ENCODE results near the gene PDLIM1.

The PDLIM1 gene

GRCh38 chr10:95278061-95278988, 12.5 kb downstream of the PDLIM1 start:
- Histone ChIP-seq H3K9me3 (replicated peaks in 1 of 2; ENCODE audit: control insufficient read depth in 2 of 2, insufficient read depth in 1 of 2, low read depth in 1 of 2, low read length in 2 of 2) (no peaks in the 10 kb centered on the region), H3K4me3 (ENCODE audit: low read length in 2 of 2) (no peak overlapping the region), H3K36me3 (replicated peaks in 1 of 2; ENCODE audit: control insufficient read depth in 2 of 2, insufficient read depth in 2 of 2, low read length in 2 of 2) (no peaks in the 10 kb centered on the region), H3K27ac (replicated peaks; ENCODE audit: low read length) (no peak overlapping the region), H2BK12ac (ENCODE audit: low read length) (no peak overlapping the region), H4K91ac (ENCODE audit: low read depth, low read length, poor library complexity) (no peak overlapping the region), H2BK120ac (ENCODE audit: low read depth, low read length) (no peak overlapping the region), H3K14ac (ENCODE audit: low read length) (no peak overlapping the region), H3K27me3 (ENCODE audit: control insufficient read depth in 3 of 3, insufficient read depth in 3 of 3, low read depth in 1 of 3, low read length in 3 of 3) (peaks cover 0 to 7% (median 0%) of the 10 kb centered on the region in 3 experiments), H3K79me1 (ENCODE audit: low read depth, low read length) (no peaks in the 10 kb centered on the region), H3K4me2 (ENCODE audit: insufficient read depth, low read length, poor library complexity, severe bottlenecking) (no peak overlapping the region), H3K9ac (ENCODE audit: low read depth, low read length, poor library complexity) (no peak overlapping the region), H2AK5ac (ENCODE audit: low read depth, low read length) (no peak overlapping the region), H3K4me1 (ENCODE audit: control insufficient read depth in 2 of 2, insufficient read depth in 1 of 2, low read depth in 1 of 2, low read length in 2 of 2) (peaks cover 0 to 9% of the 10 kb centered on the region in 2 donors), H3K4ac (ENCODE audit: low read length) (no peak overlapping the region), H3K18ac (ENCODE audit: low read length) (no peak overlapping the region), H4K8ac (ENCODE audit: low read depth, low read length) (no peak overlapping the region), H2AFZ (ENCODE audit: low read length) (no peak overlapping the region), H2BK15ac (ENCODE audit: low read length) (no peak overlapping the region), H3K23ac (ENCODE audit: low read depth, low read length, poor library complexity) (no peak overlapping the region), H2BK5ac (ENCODE audit: low read length) (no peak overlapping the region)
- DNase-seq (ENCODE audit: low spot score) = no peak
- no CpG with 5 or more reads among the region's 6 CpGs for WGBS, 2 donors (ENCODE audit: extremely low coverage in 2 of 2, insufficient read length in 2 of 2, insufficient replicate concordance in 1 of 2)

- Histone ChIP-seq H3K27ac (replicated peaks; ENCODE audit: low read length) (no peak overlapping the region), H3K23ac (ENCODE audit: low read depth, low read length, poor library complexity) (no peak overlapping the region)
Measured at GRCh38 chr10:95277614-95278013, 13.2 kb downstream of the PDLIM1 start.

GRCh38 chr10:95277201-95277570, 13.6 kb downstream of the PDLIM1 start:
- H3K27me3 ChIP-seq (ENCODE audit: control insufficient read depth in 3 of 3, insufficient read depth in 3 of 3, low read depth in 1 of 3, low read length in 3 of 3) = peaks cover 0 to 7% (median 0%) of the 10 kb centered on the region in 3 experiments
- no peak overlapping the region for H2BK5ac ChIP-seq (ENCODE audit: low read length)
- H3K23ac ChIP-seq (ENCODE audit: low read depth, low read length, poor library complexity) = no peak overlapping the region
- H2AK5ac ChIP-seq (ENCODE audit: low read depth, low read length) = no peak overlapping the region
- H2BK12ac ChIP-seq (ENCODE audit: low read length) = no peak overlapping the region
- H4K91ac ChIP-seq (ENCODE audit: low read depth, low read length, poor library complexity) = no peak overlapping the region
- no peaks in the 10 kb centered on the region for H3K9me3 ChIP-seq (replicated peaks in 1 of 2; ENCODE audit: control insufficient read depth in 2 of 2, insufficient read depth in 1 of 2, low read depth in 1 of 2, low read length in 2 of 2)
- no peaks in the 10 kb centered on the region for H3K36me3 ChIP-seq (replicated peaks in 1 of 2; ENCODE audit: control insufficient read depth in 2 of 2, insufficient read depth in 2 of 2, low read length in 2 of 2)
- H3K9ac ChIP-seq (ENCODE audit: low read depth, low read length, poor library complexity) = no peak overlapping the region
- WGBS, 2 donors (ENCODE audit: extremely low coverage in 2 of 2, insufficient read length in 2 of 2, insufficient replicate concordance in 1 of 2) = no CpG with 5 or more reads among the region's 1 CpG
- no peak overlapping the region for H3K4me3 ChIP-seq (ENCODE audit: low read length in 2 of 2)
- no peak for DNase-seq (ENCODE audit: low spot score)
- H3K4ac ChIP-seq (ENCODE audit: low read length) = no peak overlapping the region
- no peak overlapping the region for H2BK15ac ChIP-seq (ENCODE audit: low read length)
- H3K18ac ChIP-seq (ENCODE audit: low read length) = no peak overlapping the region
- H3K4me2 ChIP-seq (ENCODE audit: insufficient read depth, low read length, poor library complexity, severe bottlenecking) = no peak overlapping the region
- no peak overlapping the region for H3K27ac ChIP-seq (replicated peaks; ENCODE audit: low read length)
- peaks cover 0 to 9% of the 10 kb centered on the region in 2 donors for H3K4me1 ChIP-seq (ENCODE audit: control insufficient read depth in 2 of 2, insufficient read depth in 1 of 2, low read depth in 1 of 2, low read length in 2 of 2)
- H2BK120ac ChIP-seq (ENCODE audit: low read depth, low read length) = no peak overlapping the region
- H2AFZ ChIP-seq (ENCODE audit: low read length) = no peak overlapping the region
- no peak overlapping the region for H3K14ac ChIP-seq (ENCODE audit: low read length)
- no peaks in the 10 kb centered on the region for H3K79me1 ChIP-seq (ENCODE audit: low read depth, low read length)
- no peak overlapping the region for H4K8ac ChIP-seq (ENCODE audit: low read depth, low read length)

More at GRCh38 chr10:95277614-95278013, 13.2 kb downstream of the PDLIM1 start:
- Histone ChIP-seq H3K4me1 (ENCODE audit: control insufficient read depth in 2 of 2, insufficient read depth in 1 of 2, low read depth in 1 of 2, low read length in 2 of 2) (peaks cover 0 to 9% of the 10 kb centered on the region in 2 donors), H3K14ac (ENCODE audit: low read length) (no peak overlapping the region), H3K4me3 (ENCODE audit: low read length in 2 of 2) (no peak overlapping the region), H2BK120ac (ENCODE audit: low read depth, low read length) (no peak overlapping the region), H4K8ac (ENCODE audit: low read depth, low read length) (no peak overlapping the region), H3K27me3 (ENCODE audit: control insufficient read depth in 3 of 3, insufficient read depth in 3 of 3, low read depth in 1 of 3, low read length in 3 of 3) (peaks cover 0 to 7% (median 0%) of the 10 kb centered on the region in 3 experiments), H3K79me1 (ENCODE audit: low read depth, low read length) (no peaks in the 10 kb centered on the region), H3K36me3 (replicated peaks in 1 of 2; ENCODE audit: control insufficient read depth in 2 of 2, insufficient read depth in 2 of 2, low read length in 2 of 2) (no peaks in the 10 kb centered on the region), H3K4me2 (ENCODE audit: insufficient read depth, low read length, poor library complexity, severe bottlenecking) (no peak overlapping the region), H3K4ac (ENCODE audit: low read length) (no peak overlapping the region), H3K9me3 (replicated peaks in 1 of 2; ENCODE audit: control insufficient read depth in 2 of 2, insufficient read depth in 1 of 2, low read depth in 1 of 2, low read length in 2 of 2) (no peaks in the 10 kb centered on the region), H2BK5ac (ENCODE audit: low read length) (no peak overlapping the region), H4K91ac (ENCODE audit: low read depth, low read length, poor library complexity) (no peak overlapping the region), H2AFZ (ENCODE audit: low read length) (no peak overlapping the region), H2BK12ac (ENCODE audit: low read length) (no peak overlapping the region), H3K9ac (ENCODE audit: low read depth, low read length, poor library complexity) (no peak overlapping the region), H2AK5ac (ENCODE audit: low read depth, low read length) (no peak overlapping the region), H2BK15ac (ENCODE audit: low read length) (no peak overlapping the region), H3K18ac (ENCODE audit: low read length) (no peak overlapping the region)
- DNase-seq (ENCODE audit: low spot score) = no peak
- no CpG with 5 or more reads among the region's 3 CpGs for WGBS, 2 donors (ENCODE audit: extremely low coverage in 2 of 2, insufficient read length in 2 of 2, insufficient replicate concordance in 1 of 2)

- H3K18ac ChIP-seq (ENCODE audit: low read length) = no peak overlapping the region
- H2AK5ac ChIP-seq (ENCODE audit: low read depth, low read length) = no peak overlapping the region
- no peaks in the 10 kb centered on the region for H3K36me3 ChIP-seq (replicated peaks in 1 of 2; ENCODE audit: control insufficient read depth in 2 of 2, insufficient read depth in 2 of 2, low read length in 2 of 2)
- H3K27me3 ChIP-seq (ENCODE audit: control insufficient read depth in 3 of 3, insufficient read depth in 3 of 3, low read depth in 1 of 3, low read length in 3 of 3) = peaks cover 0 to 4% (median 0%) of the 10 kb centered on the region in 3 experiments
- no peak overlapping the region for H2AFZ ChIP-seq (ENCODE audit: low read length)
- no peak overlapping the region for H4K8ac ChIP-seq (ENCODE audit: low read depth, low read length)
- no peak overlapping the region for H3K4ac ChIP-seq (ENCODE audit: low read length)
- no peaks in the 10 kb centered on the region for H3K9me3 ChIP-seq (replicated peaks in 1 of 2; ENCODE audit: control insufficient read depth in 2 of 2, insufficient read depth in 1 of 2, low read depth in 1 of 2, low read length in 2 of 2)
- H3K4me1 ChIP-seq (ENCODE audit: control insufficient read depth in 2 of 2, insufficient read depth in 1 of 2, low read depth in 1 of 2, low read length in 2 of 2) = peaks cover 0 to 9% of the 10 kb centered on the region in 2 donors
- no peak overlapping the region for H3K27ac ChIP-seq (replicated peaks; ENCODE audit: low read length)
- H2BK5ac ChIP-seq (ENCODE audit: low read length) = no peak overlapping the region
- no peak overlapping the region for H3K9ac ChIP-seq (ENCODE audit: low read depth, low read length, poor library complexity)
- no peak overlapping the region for H2BK15ac ChIP-seq (ENCODE audit: low read length)
- H3K14ac ChIP-seq (ENCODE audit: low read length) = no peak overlapping the region
- no peak overlapping the region for H3K23ac ChIP-seq (ENCODE audit: low read depth, low read length, poor library complexity)
- no peak for DNase-seq (ENCODE audit: low spot score)
- H3K4me2 ChIP-seq (ENCODE audit: insufficient read depth, low read length, poor library complexity, severe bottlenecking) = no peak overlapping the region
- H2BK120ac ChIP-seq (ENCODE audit: low read depth, low read length) = no peak overlapping the region
- H4K91ac ChIP-seq (ENCODE audit: low read depth, low read length, poor library complexity) = no peak overlapping the region
- H2BK12ac ChIP-seq (ENCODE audit: low read length) = no peak overlapping the region
- no CpG with 5 or more reads among the region's 8 CpGs for WGBS, 2 donors (ENCODE audit: extremely low coverage in 2 of 2, insufficient read length in 2 of 2, insufficient replicate concordance in 1 of 2)
- no peaks in the 10 kb centered on the region for H3K79me1 ChIP-seq (ENCODE audit: low read depth, low read length)
- H3K4me3 ChIP-seq (ENCODE audit: low read length in 2 of 2) = no peak overlapping the region
Measured at GRCh38 chr10:95276367-95277200, 14.2 kb downstream of the PDLIM1 start.
